Testis (tissue), 3 donors: ENCODE results near the gene PCBP3. TPM values are rescaled to one million over a fixed set of nuclear protein-coding genes. Genes with fewer than 3 reads are reported as not detected.

Experiments
- DNase-seq: peaks from one replicate; pipeline ENCODE4 v3.0.0-alpha.2; 2019
- H3K27ac ChIP-seq, 2 donors: fragments of 200-600 bp; sonication (generic); one replicate each; pipeline ENCODE4 v1.5.1; 2019
- H3K27me3 ChIP-seq: fragments of 200-600 bp; sonication (generic); one replicate; pipeline ENCODE4 v1.5.1; 2019
- H3K36me3 ChIP-seq: fragments of 200-600 bp; sonication (generic); one replicate; pipeline ENCODE4 v1.5.1; 2017; ENCODE audit warnings: low read depth; ENCODE audit errors: missing control alignments
- H3K4me1 ChIP-seq: fragments of 200-600 bp; sonication (generic); one replicate; pipeline ENCODE4 v1.5.1; 2019
- H3K4me3 ChIP-seq, 2 donors: fragments of 200-600 bp; sonication (generic); one replicate each; pipeline ENCODE4 v1.5.1; 2017 to 2019
- H3K9me3 ChIP-seq: fragments of 200-600 bp; sonication (generic); one replicate; pipeline ENCODE4 v1.5.1; 2017
- CTCF ChIP-seq, 3 experiments: fragments of 450-650 bp in 2 of 3; fragments of 200-600 bp in 1 of 3; sonication (generic) in 1 of 3; IDR thresholded peaks; one replicate each; pipeline ENCODE4 v1.5.1; 2016 to 2019; ENCODE audit warnings: antibody characterized with exemption in 3 of 3, mild to moderate bottlenecking in 2 of 3, moderate library complexity in 1 of 3
- POLR2A ChIP-seq: fragments of 450-650 bp; IDR thresholded peaks from one replicate; pipeline ENCODE4 v1.6.1; 2017; ENCODE audit warnings: antibody characterized with exemption, mild to moderate bottlenecking, moderate library complexity
- WGBS, 2 donors: methylation state at CpG; one replicate each; pipeline ENCODE4 v1.1.5; 2018; 5-methylcytosine and 5-hydroxymethylcytosine counted together
- intact Hi-C: fragments of 100-400 bp; cut with DNase I; formaldehyde crosslinking; loops from one replicate; pipeline ENCODE4 v1.15.1; 2023; ENCODE audit warnings: low total_unique reads
- polyA plus RNA-seq: library from polyadenylated mRNA; stranded (reverse); fragments of 350-450 nt; fragmentation: Illumina TruSeq; extraction: RNeasy Lipid Tissue Mini Kit (QIAGEN cat#74804); gene quantifications from one replicate; pipeline ENCODE4 v1.2.3, GENCODE V29; 2014; ENCODE audit warnings: low read depth, low replicate concordance; ENCODE audit not compliant: insufficient read depth
- total RNA-seq, 2 donors: library from RNA; depleted of rRNA; stranded (reverse); fragments of >200 nt; gene quantifications; one replicate each; pipeline ENCODE4 v1.2.3, GENCODE V29; 2016

Gene PCBP3
- total and polyA plus RNA-seq, 3 donors from 2014 or later: 35.7 to 58.3 (median 38.0) TPM

- H3K9me3 ChIP-seq: no peaks in the 10 kb centered on the region
- no peak for DNase-seq
- 85 to 93% methylated on average over 14 of the region's 14 CpGs for WGBS, 2 donors
- no peak overlapping the region for H3K4me3 ChIP-seq
- no peak for TF ChIP-seq POLR2A
- TF ChIP-seq CTCF (IDR thresholded peaks at IDR 0.05): no peak
- H3K36me3 ChIP-seq: no peaks in the 10 kb centered on the region
- no peaks in the 10 kb centered on the region for H3K27me3 ChIP-seq
- H3K27ac ChIP-seq: no peak overlapping the region
- intact Hi-C loops: no loop called here
- no peaks in the 10 kb centered on the region for H3K4me1 ChIP-seq
Measured at GRCh38 chr21:45735259-45736000, 91.9 kb downstream of the PCBP3 start.

- Histone ChIP-seq H3K4me3 (no peak overlapping the region), H3K4me1 (no peaks in the 10 kb centered on the region), H3K27me3 (no peaks in the 10 kb centered on the region), H3K9me3 (no peaks in the 10 kb centered on the region), H3K27ac (no peak overlapping the region), H3K36me3 (no peaks in the 10 kb centered on the region)
- TF ChIP-seq POLR2A (no peak), CTCF (IDR thresholded peaks at IDR 0.05) (no peak)
- WGBS, 2 donors: 70 to 76% methylated on average over 8 to 10 of the region's 10 CpGs
- no peak for DNase-seq
- intact Hi-C loops: no loop called here
Measured at GRCh38 chr21:45736042-45736689, 92.6 kb downstream of the PCBP3 start.

- no peak for DNase-seq
- Histone ChIP-seq H3K27ac (no peak overlapping the region), H3K27me3 (no peaks in the 10 kb centered on the region), H3K4me3 (no peak overlapping the region), H3K4me1 (no peaks in the 10 kb centered on the region), H3K9me3 (no peaks in the 10 kb centered on the region), H3K36me3 (no peaks in the 10 kb centered on the region)
- TF ChIP-seq POLR2A: no peak
- no peak for TF ChIP-seq CTCF (IDR thresholded peaks at IDR 0.05)
- intact Hi-C loops: no loop called here
- WGBS, 2 donors: 53 to 66% methylated on average over 17 of the region's 17 CpGs
Measured at GRCh38 chr21:45736690-45737484, 93.4 kb downstream of the PCBP3 start.

GRCh38 chr21:45737485-45738166 lies 94.1 kb downstream of the PCBP3 start:
- H3K36me3 ChIP-seq: no peaks in the 10 kb centered on the region
- no peak overlapping the region for H3K27ac ChIP-seq
- no peak for TF ChIP-seq CTCF (IDR thresholded peaks at IDR 0.05)
- TF ChIP-seq POLR2A: no peak
- no peaks in the 10 kb centered on the region for H3K4me1 ChIP-seq
- intact Hi-C loops: no loop called here
- H3K4me3 ChIP-seq: no peak overlapping the region
- no peaks in the 10 kb centered on the region for H3K9me3 ChIP-seq
- DNase-seq: no peak
- H3K27me3 ChIP-seq: no peaks in the 10 kb centered on the region
- WGBS, 2 donors: 90% methylated on average over 8 to 12 of the region's 12 CpGs
